GM12878 (cell line): ENCODE results near the gene TBC1D23. TPM values are rescaled to one million over a fixed set of nuclear protein-coding genes. Genes with fewer than 3 reads are reported as not detected.

Source experiments
- IKZF2 ChIP-seq, 2 experiments: fragments of 450-650 bp; IDR thresholded peaks; 2 replicates each; pipeline ENCODE4 v1.6.1; 2017; ENCODE audit warnings: mild to moderate bottlenecking in 2 of 2, moderate library complexity in 2 of 2
- MYB ChIP-seq: fragments of 150-350 bp; IDR thresholded peaks from 2 replicates; pipeline ENCODE4 v1.6.1; 2014; ENCODE audit warnings: mild to moderate bottlenecking, low read depth, low read length, borderline replicate concordance
- PAX8 ChIP-seq: fragments of 450-650 bp; IDR thresholded peaks from 2 replicates; pipeline ENCODE4 v1.6.1; 2017; ENCODE audit warnings: mild to moderate bottlenecking, moderate library complexity
- PKNOX1 ChIP-seq: fragments of 450-650 bp; IDR thresholded peaks from 2 replicates; pipeline ENCODE4 v1.6.1; 2016; ENCODE audit warnings: mild to moderate bottlenecking
- USF2 ChIP-seq: IDR thresholded peaks from 2 replicates; pipeline ENCODE4 v1.6.1; 2011; ENCODE audit warnings: low read depth, low read length, improper control_type of control experiment, borderline replicate concordance
- ZNF592 ChIP-seq: fragments of 450-650 bp; IDR thresholded peaks from 2 replicates; pipeline ENCODE4 v1.6.1; 2017; ENCODE audit warnings: mild to moderate bottlenecking, moderate library complexity
- ZSCAN29 ChIP-seq: fragments of 450-650 bp; IDR thresholded peaks from 2 replicates; pipeline ENCODE4 v1.6.1; 2017; ENCODE audit warnings: mild to moderate bottlenecking, moderate library complexity
- polyA plus RNA-seq, 11 experiments: library from polyadenylated mRNA; depleted of rRNA in 4 of 11; unstranded in 6 of 11; stranded (reverse) in 5 of 11; fragments of >200 nt; fragmentation: Nextera tagmentation in 4 of 11; fragmentation: Illumina TruSeq in 1 of 11; extraction: Ambion mirVana in 4 of 11; extraction: Trizol in 1 of 11; gene quantifications; 1 replicate in 1 of 11; 2 replicates in 10 of 11; pipeline versions ENCODE4 v1.2.1 to v1.2.3, GENCODE V29; 2011 to 2016; ENCODE audit warnings: inconsistent platforms in 2 of 11, missing spikeins in 2 of 11, low read depth in 1 of 11
- total RNA-seq, 4 experiments: library from RNA; depleted of rRNA in 3 of 4; stranded (reverse); fragments of >200 nt in 3 of 4; fragmentation: Illumina TruSeq in 1 of 4; extraction: Trizol in 1 of 4; gene quantifications; 2 replicates each; pipeline versions ENCODE4 v1.2.1 to v1.2.3, GENCODE V29; 2013 to 2021

TBC1D23 gene
- total and polyA plus RNA-seq, 10 of the 15 experiments (the other 5 are each of a cell fraction or from before 2014, with no cell fraction given) = 8.2 to 23.2 (median 16.6) TPM

- no peak for TF ChIP-seq ZNF592
- no peak for TF ChIP-seq USF2
- no peak for TF ChIP-seq PKNOX1
- no peak for TF ChIP-seq MYB
- TF ChIP-seq IKZF2 (IDR thresholded peaks at IDR 0.05) = no peak
- no peak for TF ChIP-seq ZSCAN29
- TF ChIP-seq PAX8 = no peak
- TF ChIP-seq, all 136 proteins: peak for 0
These were observed 78.1 kb downstream of the TBC1D23 start (continued) for GRCh38 chr3:100338911-100339310.
